B cell (primary cell): ENCODE results near the gene OTOGL. TPM values are rescaled to one million over a fixed set of nuclear protein-coding genes. Genes with fewer than 3 reads are reported as not detected.

ENCODE experiments used
- ATAC-seq: fragments of 200-7000 bp; cut with Tn5 transposase; one replicate; pipeline ENCODE4 v1.10.0; 2021; ENCODE audit warnings: low read depth, mild to moderate bottlenecking, moderate number of reproducible peaks, moderate library complexity
- CTCF ChIA-PET: fragments of 350-600 bp; sonication (Branson Sonifier 250); formaldehyde crosslinking; loops from one replicate; lab custom pipeline; 2021; ENCODE audit warnings: antibody characterized with exemption, inconsistent platforms; lab: Charles Lee
- POLR2A ChIA-PET: fragments of 350-600 bp; sonication (Branson Sonifier 250); formaldehyde crosslinking; loops from one replicate; lab custom pipeline; 2021; ENCODE audit warnings: antibody characterized with exemption; lab: Charles Lee
- DNase-seq: peaks from one replicate; pipeline ENCODE4 v3.0.0; 2013
- H2AFZ ChIP-seq: 2 replicates; pipeline ENCODE4 v1.6.1; 2012; ENCODE audit warnings: mild to moderate bottlenecking, low read depth, low read length; ENCODE audit not compliant: insufficient read depth, poor library complexity, severe bottlenecking
- H3K27ac ChIP-seq, 2 donors: 1 replicate in 1 of 2; 2 replicates in 1 of 2; pipeline ENCODE4 v1.5.1; 2012 to 2013; ENCODE audit warnings: low read length in 2 of 2, mild to moderate bottlenecking in 2 of 2, moderate library complexity in 1 of 2
- H3K27me3 ChIP-seq, 4 experiments: fragments of 200-600 bp in 1 of 4; sonication (generic) in 1 of 4; replicated peaks in 1 of 4; 1 replicate in 2 of 4; 2 replicates in 2 of 4; pipeline versions ENCODE4 v1.6.1 to v1.7.0; 2013 to 2016; ENCODE audit warnings: low read length in 3 of 4, mild to moderate bottlenecking in 2 of 4, mixed read lengths in 1 of 4, moderate library complexity in 1 of 4; ENCODE audit not compliant: insufficient read depth in 4 of 4, control insufficient read depth in 3 of 4; ENCODE audit errors: control extremely low read depth in 1 of 4
- H3K36me3 ChIP-seq, 2 experiments: replicated peaks in 1 of 2; 1 replicate in 1 of 2; 2 replicates in 1 of 2; pipeline versions ENCODE4 v1.6.1 to v1.7.1; 2013; ENCODE audit warnings: low read length in 1 of 2; ENCODE audit not compliant: insufficient read depth in 2 of 2, control insufficient read depth in 1 of 2; ENCODE audit errors: control extremely low read depth in 1 of 2, extremely low read depth in 1 of 2
- H3K4me1 ChIP-seq, 2 donors: fragments of 200-600 bp in 1 of 2; sonication (generic) in 1 of 2; 1 replicate in 1 of 2; 2 replicates in 1 of 2; pipeline versions ENCODE4 v1.5.1 to v1.6.1; 2013 to 2017; ENCODE audit warnings: low read length in 2 of 2; ENCODE audit not compliant: control insufficient read depth in 2 of 2, insufficient read depth in 2 of 2
- H3K4me2 ChIP-seq: replicated peaks from 2 replicates; pipeline ENCODE3; 2012; ENCODE audit warnings: mild to moderate bottlenecking, low read depth, low read length; ENCODE audit not compliant: poor library complexity, severe bottlenecking
- H3K4me3 ChIP-seq, 5 experiments: fragments of 200-600 bp in 1 of 5; sonication (generic) in 1 of 5; 1 replicate in 3 of 5; 2 replicates in 2 of 5; pipeline versions ENCODE4 v1.5.1 to v1.7.0; 2011 to 2016; ENCODE audit warnings: low read length in 4 of 5, mild to moderate bottlenecking in 4 of 5, low read depth in 2 of 5, control low read depth in 1 of 5, moderate library complexity in 1 of 5; ENCODE audit not compliant: insufficient read depth in 1 of 5; ENCODE audit errors: control extremely low read depth in 1 of 5, extremely low read depth in 1 of 5
- H3K79me2 ChIP-seq: fragments of 200-600 bp; sonication (generic); one replicate; pipeline ENCODE4 v1.6.0; 2016; ENCODE audit warnings: low read length; ENCODE audit not compliant: control insufficient read depth, insufficient read depth
- H3K9ac ChIP-seq: fragments of 200-600 bp; sonication (generic); 2 replicates; pipeline ENCODE4 v1.6.1; 2017; ENCODE audit warnings: mild to moderate bottlenecking, low read length, moderate library complexity
- H3K9me3 ChIP-seq, 3 donors: one replicate each; pipeline versions ENCODE4 v1.6.1 to v1.7.1; 2013; ENCODE audit warnings: low read length in 2 of 3; ENCODE audit not compliant: control insufficient read depth in 2 of 3, insufficient read depth in 1 of 3; ENCODE audit errors: control extremely low read depth in 1 of 3
- H4K20me1 ChIP-seq: 2 replicates; pipeline ENCODE4 v1.6.0; 2012; ENCODE audit warnings: mild to moderate bottlenecking, low read length; ENCODE audit not compliant: insufficient read depth, control insufficient read depth, poor library complexity, severe bottlenecking
- H3K27ac Mint-ChIP-seq: one replicate; pipeline ENCODE4 v1.8.0; 2021; ENCODE audit warnings: mixed read lengths
- H3K27me3 Mint-ChIP-seq: one replicate; pipeline ENCODE4 v1.8.0; 2021; ENCODE audit warnings: mixed read lengths
- H3K4me1 Mint-ChIP-seq: one replicate; pipeline ENCODE4 v1.8.0; 2021; ENCODE audit warnings: mixed read lengths
- H3K4me3 Mint-ChIP-seq: one replicate; pipeline ENCODE4 v1.8.0; 2021; ENCODE audit warnings: mixed read lengths
- H3K9me3 Mint-ChIP-seq: one replicate; pipeline ENCODE4 v1.8.0; 2022; ENCODE audit warnings: mixed read lengths; ENCODE audit not compliant: insufficient read depth
- EZH2 ChIP-seq: IDR thresholded peaks from 2 replicates; pipeline ENCODE4 v1.6.1; 2012; ENCODE audit warnings: borderline replicate concordance, low read depth, mild to moderate bottlenecking, moderate library complexity, low read length; ENCODE audit not compliant: insufficient read depth, poor library complexity, severe bottlenecking
- WGBS: methylation state at CpG from one replicate; pipeline ENCODE4 v1.1.5; 2013; ENCODE audit warnings: missing lambda C conversion rate; ENCODE audit not compliant: insufficient coverage; 5-methylcytosine and 5-hydroxymethylcytosine counted together
- intact Hi-C: fragments of 100-400 bp; cut with micrococcal nuclease; formaldehyde crosslinking; loops from one replicate; pipeline ENCODE4 v1.10.0; 2022
- polyA plus RNA-seq: library from polyadenylated mRNA; depleted of rRNA; stranded (reverse); fragments of >200 nt; gene quantifications from 2 replicates; pipeline ENCODE4 v1.2.3, GENCODE V29; 2012
- total RNA-seq, 2 donors: library from RNA; stranded (reverse); fragments of 120-200 nt in 1 of 2; gene quantifications; 1 replicate in 1 of 2; 2 replicates in 1 of 2; pipeline versions ENCODE4 v1.2.3 to v1.2.4, GENCODE V29; 2013 to 2022
- TF ChIP-seq, protein P1 (sequence below): fragments of 200-600 bp; IDR thresholded peaks from one replicate; pipeline ENCODE4 v1.8.0; 2022; ENCODE audit warnings: antibody characterized with exemption, mild to moderate bottlenecking

The OTOGL gene
- total and polyA plus RNA-seq, 2 donors (not counting 1 experiment from before 2014, with no cell fraction given): not detected

GRCh38 chr12:80332827-80333226, 233.5 kb downstream of the OTOGL start:
- H3K4me3 ChIP-seq: no peak overlapping the region
- H3K79me2 ChIP-seq: no peaks in the 10 kb centered on the region
- H3K27me3 Mint-ChIP-seq: no peaks in the 10 kb centered on the region
- H3K4me1 ChIP-seq: no peaks in the 10 kb centered on the region
- no peak overlapping the region for H3K4me2 ChIP-seq
- no peak overlapping the region for H2AFZ ChIP-seq
- ATAC-seq (no peak), DNase-seq (no peak)
- CTCF ChIA-PET: no interaction called here
- no peaks in the 10 kb centered on the region for H3K27me3 ChIP-seq
- TF ChIP-seq EZH2: no peak
- TF ChIP-seq, protein P1, sequence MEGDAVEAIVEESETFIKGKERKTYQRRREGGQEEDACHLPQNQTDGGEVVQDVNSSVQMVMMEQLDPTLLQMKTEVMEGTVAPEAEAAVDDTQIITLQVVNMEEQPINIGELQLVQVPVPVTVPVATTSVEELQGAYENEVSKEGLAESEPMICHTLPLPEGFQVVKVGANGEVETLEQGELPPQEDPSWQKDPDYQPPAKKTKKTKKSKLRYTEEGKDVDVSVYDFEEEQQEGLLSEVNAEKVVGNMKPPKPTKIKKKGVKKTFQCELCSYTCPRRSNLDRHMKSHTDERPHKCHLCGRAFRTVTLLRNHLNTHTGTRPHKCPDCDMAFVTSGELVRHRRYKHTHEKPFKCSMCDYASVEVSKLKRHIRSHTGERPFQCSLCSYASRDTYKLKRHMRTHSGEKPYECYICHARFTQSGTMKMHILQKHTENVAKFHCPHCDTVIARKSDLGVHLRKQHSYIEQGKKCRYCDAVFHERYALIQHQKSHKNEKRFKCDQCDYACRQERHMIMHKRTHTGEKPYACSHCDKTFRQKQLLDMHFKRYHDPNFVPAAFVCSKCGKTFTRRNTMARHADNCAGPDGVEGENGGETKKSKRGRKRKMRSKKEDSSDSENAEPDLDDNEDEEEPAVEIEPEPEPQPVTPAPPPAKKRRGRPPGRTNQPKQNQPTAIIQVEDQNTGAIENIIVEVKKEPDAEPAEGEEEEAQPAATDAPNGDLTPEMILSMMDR: no peak
- H3K36me3 ChIP-seq: no peaks in the 10 kb centered on the region
- H3K9me3 Mint-ChIP-seq: no peaks in the 10 kb centered on the region
- H3K27ac ChIP-seq: no peak overlapping the region
- no CpG with 5 or more reads among the region's 1 CpG for WGBS
- H3K4me1 Mint-ChIP-seq: no peaks in the 10 kb centered on the region
- intact Hi-C loops: no loop called here
- POLR2A ChIA-PET: no interaction called here
- no peak overlapping the region for H3K4me3 Mint-ChIP-seq
- no peaks in the 10 kb centered on the region for H4K20me1 ChIP-seq
- no peak overlapping the region for H3K9ac ChIP-seq
- H3K9me3 ChIP-seq: no peaks in the 10 kb centered on the region
- no peak overlapping the region for H3K27ac Mint-ChIP-seq

GRCh38 chr12:80352474-80352873, 253.1 kb downstream of the OTOGL start:
- H3K36me3 ChIP-seq: no peaks in the 10 kb centered on the region
- Mint-ChIP-seq H3K27ac (no peak overlapping the region), H3K9me3 (peaks cover 5% of the 10 kb centered on the region), H3K4me3 (no peak overlapping the region), H3K27me3 (no peaks in the 10 kb centered on the region), H3K4me1 (no peaks in the 10 kb centered on the region)
- CTCF ChIA-PET: no interaction called here
- H3K4me3 ChIP-seq: no peak overlapping the region
- H3K4me1 ChIP-seq: no peaks in the 10 kb centered on the region
- no peak overlapping the region for H3K4me2 ChIP-seq
- H3K9me3 ChIP-seq: no peaks in the 10 kb centered on the region
- no peak overlapping the region for H3K9ac ChIP-seq
- TF ChIP-seq, protein P1: no peak
- TF ChIP-seq EZH2: no peak
- H2AFZ ChIP-seq: no peak overlapping the region
- H3K27me3 ChIP-seq: no peaks in the 10 kb centered on the region
- WGBS: no CpG with 5 or more reads among the region's 1 CpG
- DNase-seq (no peak), ATAC-seq (no peak)
- no peaks in the 10 kb centered on the region for H3K79me2 ChIP-seq
- no peak overlapping the region for H3K27ac ChIP-seq
- intact Hi-C loops: no loop called here
- POLR2A ChIA-PET: no interaction called here
- H4K20me1 ChIP-seq: no peaks in the 10 kb centered on the region
